AG04449 (cell line): ENCODE results near the gene TXNRD2.

Source experiments
- CTCF ChIA-PET: fragments of 350-600 bp; formaldehyde crosslinking; extraction: SDS; loops from one replicate; lab custom pipeline; 2021; ENCODE audit warnings: antibody characterized with exemption; lab: Yijun Ruan, JAX
- POLR2A ChIA-PET: fragments of 400-600, 350-600 bp; formaldehyde crosslinking; extraction: SDS; loops from one replicate; lab custom pipeline; 2020; ENCODE audit warnings: antibody characterized with exemption, inconsistent platforms; lab: Yijun Ruan, JAX
- DNase-seq: peaks from one replicate; pipeline ENCODE4 v3.0.0-alpha.2; 2010; ENCODE audit warnings: low read depth, low spot score
- H3K4me3 ChIP-seq: 2 replicates; pipeline ENCODE4 v1.5.1; 2011; ENCODE audit warnings: low read depth, mild to moderate bottlenecking, control low read depth, low read length
- TF ChIP-seq, protein P1 (sequence below): IDR thresholded peaks from one replicate; pipeline ENCODE4 v1.5.1; 2011; ENCODE audit warnings: mild to moderate bottlenecking, moderate library complexity, low read length, control low read depth, inconsistent platforms; ENCODE audit not compliant: insufficient read depth; ENCODE audit errors: missing control alignments

The TXNRD2 gene

DNA sequence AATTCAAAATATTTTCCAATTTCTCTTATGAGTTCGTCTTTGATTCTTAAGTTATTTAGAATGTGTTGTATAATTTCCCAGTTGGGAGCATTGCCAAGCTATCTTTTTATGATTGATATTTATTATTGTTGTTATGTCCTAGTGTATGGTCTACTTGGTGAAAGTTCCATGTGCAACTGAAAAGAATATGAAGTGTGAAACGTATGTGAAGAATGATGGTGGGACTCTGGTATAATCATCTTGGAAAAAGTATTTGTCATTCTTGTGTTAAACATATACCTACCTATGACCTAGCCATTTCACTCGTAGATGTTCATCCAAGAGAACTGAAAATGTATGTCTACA is 75.0 kb downstream of the TXNRD2 start:
- H3K4me3 ChIP-seq = no peak overlapping the region
- ChIA-PET POLR2A (no interaction called here), CTCF (interaction anchor here (0.6 to 2.6 kb wide), 4 partner anchors 10 to 136 kb away, joined by 3 to 6 read pairs (median 4); partner anchors contain the start of genes GNB1L and RTL10)
- no peak for DNase-seq
- TF ChIP-seq, protein P1, sequence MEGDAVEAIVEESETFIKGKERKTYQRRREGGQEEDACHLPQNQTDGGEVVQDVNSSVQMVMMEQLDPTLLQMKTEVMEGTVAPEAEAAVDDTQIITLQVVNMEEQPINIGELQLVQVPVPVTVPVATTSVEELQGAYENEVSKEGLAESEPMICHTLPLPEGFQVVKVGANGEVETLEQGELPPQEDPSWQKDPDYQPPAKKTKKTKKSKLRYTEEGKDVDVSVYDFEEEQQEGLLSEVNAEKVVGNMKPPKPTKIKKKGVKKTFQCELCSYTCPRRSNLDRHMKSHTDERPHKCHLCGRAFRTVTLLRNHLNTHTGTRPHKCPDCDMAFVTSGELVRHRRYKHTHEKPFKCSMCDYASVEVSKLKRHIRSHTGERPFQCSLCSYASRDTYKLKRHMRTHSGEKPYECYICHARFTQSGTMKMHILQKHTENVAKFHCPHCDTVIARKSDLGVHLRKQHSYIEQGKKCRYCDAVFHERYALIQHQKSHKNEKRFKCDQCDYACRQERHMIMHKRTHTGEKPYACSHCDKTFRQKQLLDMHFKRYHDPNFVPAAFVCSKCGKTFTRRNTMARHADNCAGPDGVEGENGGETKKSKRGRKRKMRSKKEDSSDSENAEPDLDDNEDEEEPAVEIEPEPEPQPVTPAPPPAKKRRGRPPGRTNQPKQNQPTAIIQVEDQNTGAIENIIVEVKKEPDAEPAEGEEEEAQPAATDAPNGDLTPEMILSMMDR = no peak

DNA sequence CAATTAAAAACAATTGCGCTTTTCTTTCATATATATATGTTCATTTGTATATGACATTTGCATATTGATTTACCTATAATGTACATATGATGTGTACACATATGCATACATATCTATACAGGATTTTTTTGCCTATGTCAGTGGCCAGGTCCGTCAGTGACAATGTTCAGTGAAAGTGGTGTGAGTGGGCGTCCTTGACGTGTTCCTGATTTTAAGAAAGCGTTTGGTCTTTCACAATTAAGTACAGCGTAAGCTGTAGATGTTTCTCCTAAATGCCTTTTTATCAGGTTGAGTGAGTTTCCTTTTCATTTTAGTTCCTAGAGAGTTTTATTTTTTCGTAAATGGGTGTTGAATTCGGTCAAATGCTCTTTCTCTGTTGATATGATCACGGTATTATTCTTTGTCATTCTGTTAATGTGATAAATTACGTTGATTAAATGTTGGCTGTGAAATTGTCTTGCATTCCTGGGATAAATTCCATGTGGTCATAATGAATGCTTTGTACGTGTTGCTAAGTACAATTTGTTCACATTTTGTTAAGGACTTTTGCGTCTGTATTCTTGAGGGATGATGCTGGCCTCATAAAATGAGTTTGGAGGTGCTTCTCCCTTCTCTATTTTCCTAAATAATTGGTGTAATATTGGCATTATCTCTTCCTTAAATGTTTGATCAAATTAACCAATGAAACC is 76.3 kb downstream of the TXNRD2 start:
- CTCF ChIA-PET = interaction anchor here (0.8 to 2.6 kb wide), 4 partner anchors 9 to 19 kb away, joined by 3 to 6 read pairs (median 4); partner anchors contain the start of genes GNB1L and RTL10
- DNase-seq = no peak
- no peak overlapping the region for H3K4me3 ChIP-seq
- POLR2A ChIA-PET = interaction anchor here (0.8 to 1.0 kb wide), 2 partner anchors 10 to 16 kb away, joined by 3 to 5 read pairs; no protein-coding TSS in a partner anchor
- TF ChIP-seq, protein P1 = no peak

DNA sequence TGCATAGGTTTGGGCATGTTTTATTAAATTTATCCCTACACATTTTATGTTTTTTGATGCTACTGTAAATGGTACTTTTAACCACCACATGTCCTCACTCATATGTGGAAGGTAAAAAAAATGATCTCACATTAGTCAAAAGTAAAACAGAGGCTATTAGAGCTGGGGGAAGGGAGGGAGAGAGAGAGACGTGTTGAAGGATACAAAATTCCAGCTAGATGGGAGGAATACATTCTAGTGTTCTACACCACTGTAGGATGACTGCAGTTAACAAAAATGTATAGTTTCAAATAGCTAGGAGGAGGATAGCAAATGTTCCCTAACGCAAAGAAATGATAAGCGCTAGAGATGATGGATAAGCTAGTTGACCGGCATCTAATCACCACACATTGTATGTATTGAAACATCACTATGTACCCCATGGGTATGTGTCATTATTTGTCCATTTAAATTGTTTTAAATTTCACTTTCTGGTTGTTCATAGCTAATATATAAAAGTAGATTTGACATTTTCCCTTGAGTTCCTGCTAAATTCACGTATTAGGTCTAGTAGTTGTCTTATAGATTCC is 77.0 kb downstream of the TXNRD2 start:
- DNase-seq = no peak
- TF ChIP-seq, protein P1 = no peak
- ChIA-PET CTCF (interaction anchor here (0.8 to 2.6 kb wide), 5 partner anchors 10 to 108 kb away, joined by 3 to 6 read pairs (median 3); partner anchors contain the start of genes GNB1L and RTL10), POLR2A (interaction anchor here (0.8 to 1.0 kb wide), 2 partner anchors 9 to 16 kb away, joined by 3 to 5 read pairs; no protein-coding TSS in a partner anchor)
- H3K4me3 ChIP-seq = no peak overlapping the region

DNA sequence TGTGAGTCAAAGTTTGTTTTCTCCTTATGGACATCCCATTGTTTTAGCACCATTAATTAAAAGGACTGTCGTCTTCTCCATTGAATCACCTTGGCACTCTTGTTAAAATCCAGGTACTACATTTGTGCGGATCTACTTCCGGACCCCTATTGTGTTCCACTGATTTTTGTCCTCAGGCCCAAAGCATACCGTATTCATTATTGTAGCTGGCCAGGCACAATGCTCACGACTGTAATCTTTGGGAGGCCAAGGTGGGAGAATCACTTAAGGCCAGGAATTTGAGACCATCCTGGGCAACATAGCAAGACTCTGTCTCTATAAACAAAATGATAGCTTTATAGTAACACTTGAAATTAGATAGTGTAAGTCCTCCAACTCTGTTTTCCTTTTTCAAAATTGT is 78.0 kb downstream of the TXNRD2 start:
- H3K4me3 ChIP-seq = no peak overlapping the region
- TF ChIP-seq, protein P1 = no peak
- POLR2A ChIA-PET = interaction anchor here (0.9 kb wide), 1 partner anchor 9 kb away, joined by 3 read pairs; the partner anchor contains the start of genes GNB1L and RTL10
- DNase-seq = no peak
- CTCF ChIA-PET = interaction anchor here (1.0 to 1.3 kb wide), 2 partner anchors 47 to 107 kb away, joined by 3 read pairs; no protein-coding TSS in a partner anchor

DNA sequence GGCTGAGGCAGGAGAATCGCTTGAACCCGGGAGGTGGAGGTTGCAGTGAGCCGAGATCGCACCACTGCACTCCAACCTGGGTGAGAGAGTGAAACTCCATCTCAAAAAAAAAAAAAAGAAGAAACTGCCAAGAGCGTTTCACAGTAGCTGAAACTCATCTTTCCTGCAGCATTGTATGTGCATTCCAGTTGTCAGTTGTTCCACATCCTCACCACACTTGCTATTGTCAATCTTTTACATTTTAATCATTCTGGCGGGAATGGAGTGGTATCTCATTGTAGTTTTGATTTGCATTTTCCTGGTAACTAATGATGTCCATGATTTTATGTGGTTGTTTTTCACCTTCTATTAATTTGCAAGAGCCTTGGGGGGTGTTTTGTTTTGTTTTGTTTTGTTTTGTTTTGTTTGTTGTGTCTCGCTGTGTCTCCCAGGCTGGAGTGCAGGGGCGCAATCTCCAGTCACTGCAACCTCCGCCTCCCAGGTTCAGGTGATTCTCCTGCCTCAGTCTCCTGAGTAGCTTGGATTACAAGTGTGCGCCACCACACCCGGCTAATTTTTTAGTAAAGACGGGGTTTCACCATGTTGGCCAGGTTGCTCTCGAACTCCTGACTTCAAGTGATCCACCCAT is 78.9 kb downstream of the TXNRD2 start:
- no peak for DNase-seq
- ChIA-PET POLR2A (no interaction called here), CTCF (interaction anchor here (0.6 kb wide), 1 partner anchor 86 kb away, joined by 3 read pairs; no protein-coding TSS in a partner anchor)
- no peak overlapping the region for H3K4me3 ChIP-seq
- TF ChIP-seq, protein P1 = no peak
